ENCODE results near the gene WNT4.

DNA sequence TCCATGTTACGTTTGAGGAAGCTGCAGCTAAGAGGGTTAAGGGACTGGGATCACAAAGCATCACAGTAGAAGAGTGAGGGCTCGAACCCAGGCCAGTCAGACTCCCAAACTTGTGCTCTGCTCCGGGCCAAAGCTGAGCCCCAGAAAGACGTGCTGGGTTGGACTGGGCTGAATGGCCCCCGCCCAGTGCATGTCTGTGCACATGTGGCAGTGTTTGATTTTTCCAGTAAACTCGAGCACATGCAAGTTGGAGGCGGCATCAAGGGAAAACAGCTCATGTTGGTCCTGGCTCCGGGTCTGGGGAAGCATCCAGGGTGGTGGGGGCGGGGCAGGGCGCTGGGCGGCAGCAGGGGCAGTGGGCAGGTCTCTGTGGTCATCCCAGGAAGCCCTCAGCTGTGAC lies 39.8 kb upstream of the WNT4 start:
- no peak for TF ChIP-seq GATA3 (IDR thresholded peaks at IDR 0.05; ENCODE audit: low read depth, low read length)
- TF ChIP-seq GATA2 (IDR thresholded peaks at IDR 0.05; ENCODE audit: low read depth, low read length): no peak

Data from SH-SY5Y (cell line).